ENCODE measurements around the gene TMEM31.

Gene TMEM31

GRCh38 chrX:103681443-103681842, 29.3 kb upstream of the TMEM31 start:
- TF ChIP-seq ZFX (IDR thresholded peaks at IDR 0.05) (no peak), CTCF (conservative IDR thresholded peaks at IDR 0.05) (no peak)
- no peak overlapping the region for H3K27ac ChIP-seq

- H3K27ac ChIP-seq, result no peak overlapping the region
- TF ChIP-seq ZFX (IDR thresholded peaks at IDR 0.05) (no peak), CTCF (conservative IDR thresholded peaks at IDR 0.05) (no peak)
Observed at GRCh38 chrX:103685396-103685795, 25.3 kb upstream of the TMEM31 start.

- H3K27ac ChIP-seq, result peak within 1 kb of the TSS; percentile 98
- TF ChIP-seq CTCF (conservative IDR thresholded peaks at IDR 0.05) (no peak), ZFX (IDR thresholded peaks at IDR 0.05) (no peak)
Observed at GRCh38 chrX:103686199-103687072, 24.3 kb upstream of the TMEM31 start, which contains the start of gene MORF4L2. Gene MORF4L2, minus strand, starts transcription at chrX:103686699. Its CDS starts 9,672 bp downstream, at chrX:103677027.

- TF ChIP-seq ZFX (IDR thresholded peaks at IDR 0.05) (no peak), CTCF (conservative IDR thresholded peaks at IDR 0.05) (no peak)
- peak overlapping the region; percentile 98 for H3K27ac ChIP-seq
Observed at GRCh38 chrX:103687073-103687695, 23.5 kb upstream of the TMEM31 start.

- TF ChIP-seq CTCF (conservative IDR thresholded peaks at IDR 0.05) (peak; percentile 69), ZFX (IDR thresholded peaks at IDR 0.05) (no peak)
- H3K27ac ChIP-seq, result peak overlapping the region; percentile 98
Observed at GRCh38 chrX:103687696-103688201, 23.0 kb upstream of the TMEM31 start.

GRCh38 chrX:103688946-103689345, 21.8 kb upstream of the TMEM31 start:
- no peak overlapping the region for H3K27ac ChIP-seq
- TF ChIP-seq ZFX (IDR thresholded peaks at IDR 0.05) (no peak), CTCF (conservative IDR thresholded peaks at IDR 0.05) (peak; percentile 68)

- no peak for TF ChIP-seq ZFX (IDR thresholded peaks at IDR 0.05)
- no peak for TF ChIP-seq CTCF (conservative IDR thresholded peaks at IDR 0.05)
- H3K27ac ChIP-seq, result no peak overlapping the region
Observed at GRCh38 chrX:103691059-103691458, 19.6 kb upstream of the TMEM31 start.
